ENCODE measurements around the gene CGB1.
"Not testable (repeated sequence)": the region's sequence is repeated elsewhere in the genome, so short reads cannot be mapped to it uniquely, and the experiment has no call there.

Gene CGB1

GRCh38 chr19:49036815-49037214, at the start of gene CGB1:
Gene CGB1 (minus strand): TSS chr19:49036895. CDS start chr19:49036711, 184 bp downstream.
- DNase-seq, result peak in 2 of 10 donors; percentile 33 to 45
- intact Hi-C loops (cut with DNase I), result not testable (repeated sequence)

DNA sequence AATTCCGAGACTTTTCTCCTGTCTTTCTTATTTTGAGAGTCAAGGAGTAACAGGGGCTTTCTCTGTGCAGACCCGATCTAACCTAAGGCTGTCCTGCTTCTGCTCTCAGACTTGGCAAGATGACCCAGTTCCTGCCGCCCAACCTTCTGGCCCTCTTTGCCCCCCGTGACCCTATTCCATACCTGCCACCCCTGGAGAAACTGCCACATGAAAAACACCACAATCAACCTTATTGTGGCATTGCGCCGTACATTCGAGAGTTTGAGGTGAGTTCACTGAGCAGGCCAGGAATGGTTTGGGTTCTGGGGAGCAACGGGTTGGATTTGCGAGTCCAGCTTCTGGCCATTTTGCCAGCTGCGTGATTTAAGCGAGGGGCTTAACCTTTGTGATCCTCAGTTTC, 49.6 kb upstream of the CGB1 start:
- intact Hi-C loops (cut with DNase I), result no loop called here
- no peak for DNase-seq

GRCh38 chr19:49085868-49086232, 49.2 kb upstream of the CGB1 start:
- intact Hi-C loops (cut with DNase I), result no loop called here
- DNase-seq, result peak in 1 of 10 donors; percentile 52

DNA sequence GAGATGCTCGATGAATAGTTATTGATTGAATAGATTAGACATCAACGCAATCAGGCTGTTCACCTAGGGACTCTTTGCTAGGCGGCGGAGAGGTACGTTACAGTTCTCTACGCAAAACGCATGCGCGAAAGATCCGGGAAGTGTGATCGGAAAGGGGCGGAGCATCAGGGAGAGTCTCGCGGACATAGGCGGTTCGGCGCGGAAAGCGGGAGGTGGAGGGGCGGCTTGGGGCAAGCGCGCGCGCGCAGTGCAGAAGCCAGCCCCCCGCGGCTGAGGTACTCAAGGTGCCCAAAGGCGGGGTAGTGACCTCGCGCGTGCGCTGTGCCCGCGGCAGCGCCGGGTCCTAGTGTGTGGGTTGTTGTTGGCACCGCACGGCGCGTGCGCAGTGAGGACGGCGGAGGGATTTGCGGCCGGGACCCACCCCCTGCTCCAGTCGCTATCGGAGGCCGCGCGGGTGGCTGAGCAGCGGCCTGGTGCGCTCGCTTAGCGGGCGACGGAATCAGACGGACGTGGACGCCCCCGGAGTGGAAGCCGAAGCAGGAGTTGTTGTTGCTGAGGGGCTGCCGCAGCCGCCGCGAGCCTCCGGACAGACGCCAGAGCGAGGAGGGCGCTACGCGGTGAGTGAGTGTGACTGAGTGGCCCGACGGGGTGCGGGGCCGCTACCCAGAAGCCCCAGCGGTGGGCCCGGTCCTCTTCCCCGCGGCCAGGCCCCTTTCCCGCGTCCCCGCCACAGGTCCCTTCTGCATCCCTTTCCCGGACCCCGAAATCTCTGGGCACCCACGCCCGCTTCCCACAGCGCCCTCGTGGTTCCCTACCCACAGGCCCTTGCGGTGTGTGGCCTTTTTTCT, 48.5 kb upstream of the CGB1 start, which contains the start of gene SNRNP70:
Gene SNRNP70, plus strand, starts transcription at position 432 of the 848 bp plus-strand sequence. CDS start 964 bp downstream, outside the sequence.
- intact Hi-C loops (cut with DNase I), result no loop called here
- peak; percentile 96 to 100 (median 97) for DNase-seq

- intact Hi-C loops (cut with DNase I), result no loop called here
Observed at GRCh38 chr19:49084206-49085019, 47.7 kb upstream of the CGB1 start.

DNA sequence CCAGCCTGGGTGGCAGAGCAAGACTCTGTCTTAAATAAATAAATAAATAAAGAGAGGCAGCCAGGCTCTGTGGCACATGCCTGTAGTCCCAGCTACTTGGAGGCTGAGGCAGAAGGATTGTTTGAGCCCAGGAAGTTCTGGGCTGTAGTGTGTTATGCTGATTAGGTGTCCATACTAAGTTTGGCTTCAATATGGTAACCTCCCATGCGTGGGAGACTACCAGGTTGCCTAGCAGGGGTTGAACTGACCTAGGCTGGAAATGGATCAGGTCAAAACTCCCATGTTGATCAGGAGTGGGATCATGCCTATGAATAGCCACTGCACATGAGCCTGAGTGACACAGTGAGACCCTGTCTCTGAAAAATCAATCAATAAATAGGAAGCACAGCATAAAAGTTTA, 44.6 kb upstream of the CGB1 start:
- DNase-seq, result no peak
- intact Hi-C loops (cut with DNase I), result no loop called here

More at GRCh38 chr19:49084206-49085019, 47.7 kb upstream of the CGB1 start:
- peak in 1 of 10 donors; percentile 49 for DNase-seq

DNA sequence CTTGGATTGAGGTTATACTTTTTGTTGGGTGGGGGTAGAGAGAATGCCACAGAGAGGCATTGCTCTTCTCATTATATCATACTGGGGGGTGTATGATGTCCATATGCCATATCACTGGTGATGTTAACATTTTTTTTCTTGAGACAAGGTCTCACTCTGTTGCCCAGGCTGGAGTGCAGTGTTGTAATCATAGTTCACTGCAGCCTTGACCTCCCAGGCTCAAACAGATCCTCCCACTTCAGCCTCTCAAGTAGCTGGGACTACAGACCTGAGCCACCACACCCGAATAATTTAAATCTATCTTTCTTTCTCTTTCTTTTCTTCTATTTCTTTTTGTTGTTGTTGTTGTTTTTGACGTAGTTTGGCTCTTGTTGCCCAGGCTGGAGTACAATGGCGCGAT, 43.7 kb upstream of the CGB1 start:
- DNase-seq, result no peak
- intact Hi-C loops (cut with DNase I), result no loop called here

DNA sequence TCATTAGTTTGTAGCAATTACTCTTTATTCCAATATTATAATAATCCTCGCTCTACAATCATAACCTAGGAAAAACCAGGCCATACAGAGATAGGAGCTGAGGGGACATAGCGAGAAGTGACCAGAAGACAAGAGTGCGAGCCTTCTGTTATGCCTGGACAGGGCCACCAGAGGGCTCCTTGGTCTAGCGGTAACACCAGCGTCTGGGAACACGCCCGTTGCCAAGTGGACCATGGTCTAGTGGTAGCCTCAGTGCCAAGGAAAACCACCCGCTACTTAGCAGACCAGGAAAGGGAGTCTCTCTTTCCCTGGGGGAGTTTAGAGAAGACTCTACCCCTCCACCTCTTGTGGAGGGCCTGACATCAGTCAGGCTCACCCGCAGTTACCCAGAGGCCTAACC, 38.2 kb upstream of the CGB1 start:
- intact Hi-C loops (cut with DNase I), result not testable (repeated sequence)
- peak in 9 of 10 donors; percentile 24 to 93 (median 54) for DNase-seq

DNA sequence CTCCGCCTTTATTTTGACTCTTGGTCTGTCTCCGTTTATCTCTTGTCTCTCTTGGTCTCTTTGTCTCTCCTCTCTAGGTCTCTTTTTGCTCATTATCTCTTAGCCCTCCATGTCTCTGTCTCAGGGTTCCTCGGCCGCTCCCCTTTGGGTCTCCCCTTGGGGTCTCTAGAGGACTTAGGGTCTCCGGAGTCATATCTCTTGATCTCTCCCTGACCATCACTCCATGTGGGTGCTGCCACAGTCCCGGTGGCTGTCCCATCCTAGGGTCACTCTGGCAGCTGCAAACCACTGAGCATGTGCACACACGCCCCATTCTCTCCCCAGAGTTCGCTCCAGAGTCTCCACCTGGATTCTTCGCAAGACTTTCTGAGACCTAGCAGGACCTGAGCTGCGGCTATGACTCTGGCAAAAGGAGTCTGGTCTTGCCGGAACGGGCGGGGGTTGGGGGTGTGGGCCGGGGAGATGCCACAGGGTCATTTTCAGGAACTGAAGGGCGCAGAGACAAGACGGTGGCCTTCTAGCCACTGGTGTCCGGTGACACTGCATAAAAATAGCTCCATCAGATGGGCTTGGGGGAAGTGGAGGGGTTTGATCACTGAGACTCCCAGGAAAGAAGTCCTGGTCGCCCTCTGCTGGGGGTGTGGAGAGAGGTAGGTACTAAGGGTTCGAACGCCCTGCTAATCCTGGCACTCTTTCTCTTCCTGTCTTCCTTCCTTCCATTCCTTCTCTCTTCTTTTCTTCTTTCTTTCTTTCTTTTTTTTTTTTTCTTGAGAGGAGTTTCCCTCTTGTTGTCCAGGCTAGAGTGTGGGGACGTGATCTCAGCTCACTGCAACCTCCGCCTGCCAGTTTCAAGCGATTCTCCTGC, 37.1 kb upstream of the CGB1 start:
- intact Hi-C loops (cut with DNase I), result no loop called here
- DNase-seq, result peak in 1 of 10 donors; percentile 4

- DNase-seq, result no peak
- intact Hi-C loops (cut with DNase I), result no loop called here
Observed at GRCh38 chr19:49071860-49072547, 35.3 kb upstream of the CGB1 start.

GRCh38 chr19:49070416-49070815, 33.7 kb upstream of the CGB1 start:
- no peak for DNase-seq
- intact Hi-C loops (cut with DNase I), result no loop called here

DNA sequence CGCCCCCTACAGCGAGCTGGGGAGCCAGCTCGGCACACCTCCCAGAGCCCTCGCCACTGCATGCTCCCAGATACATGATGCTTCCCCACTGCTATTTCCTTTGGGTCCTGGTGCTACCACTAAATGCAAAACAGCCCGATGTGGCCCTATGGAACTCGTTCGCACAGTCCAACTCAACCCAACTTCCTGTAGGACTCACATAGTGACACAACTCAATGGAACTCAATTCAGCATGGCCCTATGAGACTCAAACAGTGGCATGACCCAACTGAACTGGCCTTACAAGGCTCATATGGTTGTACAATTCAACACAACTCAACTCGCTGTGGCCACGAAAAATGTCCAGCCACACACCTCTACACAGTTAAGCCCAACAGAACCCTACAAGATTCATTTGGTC, 32.3 kb upstream of the CGB1 start:
- intact Hi-C loops (cut with DNase I), result no loop called here

DNA sequence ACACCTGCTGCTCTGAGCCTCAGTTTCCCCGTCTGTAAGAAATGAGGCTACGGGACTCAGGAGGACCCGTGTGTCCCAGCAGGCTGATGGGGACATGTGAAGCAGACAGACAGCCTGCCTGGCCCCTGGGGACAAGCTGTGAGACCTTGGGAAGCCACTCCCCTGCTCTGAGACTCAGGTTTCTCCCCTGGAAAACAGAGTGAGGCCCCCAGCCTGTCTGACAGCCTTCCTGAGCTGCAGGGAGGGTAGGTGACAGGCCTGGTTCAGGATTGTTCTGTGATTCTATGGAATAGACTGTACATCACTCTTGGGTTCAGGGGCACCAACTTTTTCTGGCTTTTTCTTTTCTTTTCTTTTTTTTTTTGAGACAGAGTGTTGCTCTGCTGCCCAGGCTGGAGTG, 30.9 kb upstream of the CGB1 start:
- intact Hi-C loops (cut with DNase I), result no loop called here
- DNase-seq, result peak in 1 of 10 donors; percentile 2

More for the DNA sequence above, 32.3 kb upstream of the CGB1 start:
- DNase-seq, result peak in 1 of 10 donors; percentile 31

GRCh38 chr19:49065905-49066512, 29.3 kb upstream of the CGB1 start:
- intact Hi-C loops (cut with DNase I), result no loop called here
- peak in 1 of 10 donors; percentile 26 for DNase-seq

DNA sequence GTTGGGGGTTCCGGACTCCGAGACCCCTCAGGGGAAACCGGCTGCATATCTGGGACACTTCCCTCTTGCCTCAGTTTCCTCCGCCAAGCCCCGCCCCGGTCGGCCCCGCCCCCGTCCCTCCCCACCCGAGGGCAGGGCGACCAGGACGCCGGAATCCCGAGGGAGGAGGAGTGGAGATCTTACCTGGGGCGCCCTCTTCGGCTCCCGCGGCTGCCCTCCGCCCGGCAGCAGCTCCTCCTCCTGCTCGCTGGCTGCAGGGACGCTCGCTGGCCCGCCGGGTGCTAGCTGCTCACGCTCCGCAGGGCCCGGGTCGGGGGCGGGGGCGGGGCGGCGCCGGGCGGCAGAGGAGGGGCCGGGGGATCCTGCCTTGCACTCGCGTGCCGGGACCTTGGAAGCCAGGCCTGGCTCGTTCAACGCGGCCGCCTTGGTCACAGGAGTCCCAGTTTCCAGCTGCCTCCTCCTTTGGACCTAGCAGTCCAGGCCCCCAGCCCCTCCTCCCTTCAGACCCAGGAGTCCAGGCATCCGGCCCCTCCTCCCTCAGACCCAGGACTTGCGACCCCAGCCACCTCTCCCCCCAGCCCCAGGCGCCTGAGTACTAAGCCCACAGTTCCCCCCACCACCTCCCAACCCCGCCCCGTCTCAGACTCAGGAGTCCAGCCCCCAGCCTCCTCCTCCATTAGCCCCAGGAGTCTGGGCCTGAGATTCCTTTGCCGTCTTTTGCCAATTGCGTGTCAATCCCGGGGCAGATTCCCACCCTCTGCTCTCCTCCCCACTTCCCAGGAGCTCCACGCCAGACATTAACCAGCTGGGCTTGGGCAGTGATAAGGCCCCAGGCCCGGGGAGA, 28.3 kb upstream of the CGB1 start, which contains the start of gene NTF4:
Gene NTF4, minus strand, starts transcription at position 51 of the 844 bp plus-strand sequence. CDS start 2,821 bp downstream, outside the sequence.
- intact Hi-C loops (cut with DNase I), result no loop called here
- peak in 1 of 10 donors; percentile 59 for DNase-seq

- intact Hi-C loops (cut with DNase I), result no loop called here
- DNase-seq, result peak in 1 of 10 donors; percentile 72
Observed at GRCh38 chr19:49064029-49064629, 27.4 kb upstream of the CGB1 start.

GRCh38 chr19:49061445-49061844, 24.8 kb upstream of the CGB1 start:
- DNase-seq, result peak in 1 of 10 donors; percentile 66
- intact Hi-C loops (cut with DNase I), result no loop called here

- intact Hi-C loops (cut with DNase I), result no loop called here
- no peak for DNase-seq
Observed at GRCh38 chr19:49061000-49061399, 24.3 kb upstream of the CGB1 start.

Measured in posterior cingulate gyrus (tissue), 11 donors.